HG02884 (cell line): ENCODE results near the gene ANKRD28.
A peak's percentile ranks its signal among the peaks of the same experiment; 100 is the strongest.

ENCODE experiments used
- ATAC-seq: cut with Tn5 transposase; IDR thresholded peaks from one replicate; pipeline ENCODE4 v1.9.1; 2021; ENCODE audit warnings: mild to moderate bottlenecking, moderate library complexity; ENCODE audit not compliant: unreplicated experiment

Gene ANKRD28

DNA sequence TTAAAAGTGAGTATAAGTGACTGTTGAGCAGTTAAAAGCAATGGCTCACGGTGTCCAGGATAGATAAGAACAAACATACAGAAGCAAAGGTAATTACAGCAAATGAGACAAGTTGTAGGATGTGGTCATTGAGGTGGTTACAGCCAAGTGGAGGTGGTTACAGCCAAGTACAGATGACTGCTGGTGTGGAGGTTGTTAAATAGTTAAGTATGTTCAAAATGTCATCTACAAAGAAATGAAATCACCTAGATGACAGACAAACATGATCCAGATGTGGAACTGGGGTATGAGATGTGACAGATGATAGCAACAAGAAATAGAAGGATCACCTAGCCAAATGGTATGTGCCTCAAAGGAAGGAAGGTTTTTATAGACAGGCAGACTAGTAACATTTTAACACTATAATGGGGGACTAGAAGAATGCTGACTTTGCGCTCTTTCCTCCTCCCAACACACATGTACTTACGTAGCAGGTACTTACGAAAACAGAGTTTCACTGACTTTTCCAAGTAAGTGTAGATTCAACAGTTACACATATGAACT, 6.8 kb upstream of the ANKRD28 start:
- no peak for ATAC-seq

DNA sequence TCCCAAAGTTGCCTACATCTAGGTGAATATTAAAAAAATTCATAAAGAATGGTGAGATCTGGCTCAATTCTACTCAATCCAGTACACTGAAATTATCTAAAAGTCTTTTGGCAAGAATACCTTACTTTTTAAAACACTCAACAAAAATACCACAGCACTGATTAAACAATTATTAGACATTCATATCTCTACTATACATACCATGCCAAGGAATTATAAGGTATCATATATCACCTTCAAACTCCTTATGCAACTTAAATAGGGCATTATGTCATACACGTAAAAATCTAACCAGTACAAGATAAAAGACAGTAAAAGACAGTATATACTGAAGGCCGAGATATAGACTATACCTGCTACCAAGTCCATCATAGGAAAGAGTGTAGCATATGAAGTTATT, 6.1 kb upstream of the ANKRD28 start:
- ATAC-seq = no peak

DNA sequence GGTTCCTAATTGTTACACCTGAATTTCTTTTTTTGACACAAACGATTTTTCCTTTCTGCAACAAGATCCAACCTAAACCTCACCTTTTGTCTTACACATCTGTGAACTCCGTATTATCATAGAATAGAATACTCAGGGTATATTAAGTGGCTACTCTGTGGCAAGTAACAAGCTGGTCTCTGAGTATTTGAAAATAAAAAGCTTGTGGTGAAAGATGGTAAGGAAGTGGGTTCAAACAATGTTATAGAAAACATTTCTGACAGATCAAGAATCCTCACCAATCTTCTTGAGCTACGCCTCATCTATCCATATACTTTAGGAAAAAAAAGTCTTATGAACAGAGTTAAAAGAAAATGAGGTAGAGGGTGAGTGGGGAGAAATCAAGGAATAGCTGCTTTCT, 3.5 kb upstream of the ANKRD28 start:
- ATAC-seq = no peak

DNA sequence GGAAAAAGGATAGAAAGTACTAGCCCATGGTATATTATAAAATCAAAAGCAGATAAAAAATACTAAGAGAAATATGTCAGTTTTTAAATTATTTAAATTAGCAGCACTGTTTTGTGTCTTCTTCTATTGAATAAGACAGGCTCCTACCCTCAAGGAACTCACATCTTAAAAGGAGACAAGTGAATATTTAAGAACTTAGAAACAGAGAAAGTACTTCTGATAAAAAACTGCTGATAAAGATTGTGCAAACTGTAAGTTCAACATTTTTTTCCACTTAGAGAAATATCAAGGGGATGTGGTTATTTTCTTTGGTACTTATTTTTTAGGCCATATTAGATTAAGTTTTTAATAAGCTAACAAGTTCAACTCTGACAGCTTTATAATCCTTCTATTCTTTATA, 3.0 kb upstream of the ANKRD28 start:
- ATAC-seq = no peak

DNA sequence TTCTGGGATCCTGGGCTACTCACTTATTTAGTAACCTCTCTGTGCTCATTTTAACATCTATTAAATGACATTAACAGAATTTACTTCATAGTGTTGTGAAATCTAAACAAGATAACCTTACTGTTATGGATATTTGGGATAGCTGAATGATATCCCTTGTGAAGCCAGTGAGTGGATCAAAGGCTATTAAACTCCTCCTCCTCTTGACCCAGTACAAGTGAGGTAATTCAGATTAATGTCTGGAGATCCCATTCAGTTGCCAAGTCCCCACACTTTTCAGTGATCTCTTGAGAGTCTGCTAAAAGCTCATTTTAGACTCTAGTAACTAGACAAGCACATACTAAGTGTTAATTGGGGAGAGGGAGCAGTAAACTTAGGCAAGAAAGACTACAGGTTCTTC, 2.5 kb upstream of the ANKRD28 start:
- ATAC-seq = no peak

- no peak for ATAC-seq
These were observed 910 bp upstream of the ANKRD28 start for GRCh38 chr3:15798533-15799245.

- no peak for ATAC-seq
These were observed 773 bp downstream of the ANKRD28 start for GRCh38 chr3:15796771-15797641.

GRCh38 chr3:15796331-15796730, 1.4 kb downstream of the ANKRD28 start:
- ATAC-seq = no peak

DNA sequence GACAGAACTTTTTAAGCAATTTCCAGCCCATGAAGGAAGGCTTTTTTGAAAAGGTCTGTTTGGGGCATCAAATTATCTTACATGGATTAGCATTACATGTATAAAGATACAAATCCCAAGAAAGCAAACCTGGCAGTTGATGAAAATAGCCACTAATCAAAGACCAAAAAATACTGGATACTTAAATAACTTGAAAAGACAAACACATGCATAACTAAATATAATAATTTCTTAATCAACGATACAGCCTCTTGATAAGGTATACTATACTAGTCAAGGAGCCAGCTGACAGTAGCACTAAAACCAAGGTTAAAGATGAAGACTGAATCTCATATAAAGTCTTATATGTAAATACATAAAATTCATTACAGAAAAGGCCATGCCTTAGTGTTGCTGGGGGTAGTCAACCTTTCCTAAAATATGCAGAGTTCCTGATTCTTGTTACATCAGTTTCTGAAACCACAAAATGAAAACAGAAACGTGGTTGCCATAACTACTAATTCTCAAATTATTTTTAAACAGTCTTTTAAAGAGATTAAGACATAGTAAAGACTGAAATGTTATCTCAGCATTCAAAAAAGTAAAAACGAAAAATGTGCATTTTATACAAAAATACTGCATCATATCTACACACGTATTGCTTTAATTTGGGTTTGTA, 2.0 kb downstream of the ANKRD28 start:
- ATAC-seq = no peak

- ATAC-seq = no peak
These were observed 2.7 kb downstream of the ANKRD28 start for GRCh38 chr3:15794842-15795650.

DNA sequence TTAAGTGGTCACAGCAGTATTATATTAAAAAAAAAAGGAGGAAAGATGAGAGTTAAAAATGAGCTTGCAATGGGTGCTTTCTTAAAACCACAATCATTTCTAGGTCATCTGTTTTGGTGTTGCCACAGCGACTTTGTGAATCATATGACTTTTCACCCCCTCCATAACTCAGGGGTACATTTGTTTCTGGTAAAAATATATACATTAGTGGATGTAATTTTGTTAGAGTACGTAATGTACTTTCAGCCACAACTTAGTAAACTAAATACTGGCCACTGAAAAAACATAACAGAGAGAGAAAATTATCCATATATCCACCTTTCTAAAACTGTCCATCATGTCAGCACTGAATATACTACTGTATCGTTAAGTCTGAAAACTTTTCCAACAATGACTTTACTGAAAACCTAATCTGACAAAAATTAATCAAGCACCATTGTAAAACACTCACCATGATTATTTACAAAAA, 3.4 kb downstream of the ANKRD28 start:
- peak; percentile 43 for ATAC-seq

DNA sequence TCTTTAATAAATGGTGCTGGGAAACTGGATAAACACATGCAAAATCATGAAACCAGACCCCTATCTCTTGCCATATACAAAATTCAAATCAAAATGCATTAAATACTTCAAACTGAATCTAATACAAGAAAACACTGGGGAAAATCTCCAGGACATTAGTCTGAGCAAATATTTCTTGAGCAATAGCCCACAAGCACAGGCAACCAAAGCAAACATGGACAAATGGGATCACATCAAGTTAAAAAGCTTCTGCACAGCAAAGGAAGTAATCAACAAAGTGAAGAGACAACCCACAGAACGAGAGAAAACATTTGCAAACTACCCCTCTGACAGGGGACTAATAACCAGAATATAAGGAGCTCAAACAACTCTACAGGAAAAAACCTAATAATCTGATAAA, 6.3 kb downstream of the ANKRD28 start:
- no peak for ATAC-seq

DNA sequence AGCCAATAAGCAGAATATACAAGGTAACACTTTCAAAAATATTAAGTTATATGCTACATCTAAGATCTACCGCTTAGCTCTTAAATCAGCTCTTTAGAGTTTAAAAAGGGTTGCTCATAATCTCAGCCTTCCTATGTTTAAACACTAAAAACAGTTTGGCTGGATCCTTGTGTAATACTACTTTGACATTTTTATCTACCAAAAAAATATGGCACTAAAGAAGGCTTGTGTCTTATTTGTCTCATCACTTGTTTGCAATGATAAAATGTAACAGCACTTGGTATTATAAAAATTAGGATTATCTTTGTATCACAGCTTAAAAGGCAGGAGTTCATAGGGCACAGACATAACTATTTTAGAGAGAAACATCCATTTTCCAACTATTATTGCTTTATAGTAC, 9.8 kb downstream of the ANKRD28 start:
- no peak for ATAC-seq

DNA sequence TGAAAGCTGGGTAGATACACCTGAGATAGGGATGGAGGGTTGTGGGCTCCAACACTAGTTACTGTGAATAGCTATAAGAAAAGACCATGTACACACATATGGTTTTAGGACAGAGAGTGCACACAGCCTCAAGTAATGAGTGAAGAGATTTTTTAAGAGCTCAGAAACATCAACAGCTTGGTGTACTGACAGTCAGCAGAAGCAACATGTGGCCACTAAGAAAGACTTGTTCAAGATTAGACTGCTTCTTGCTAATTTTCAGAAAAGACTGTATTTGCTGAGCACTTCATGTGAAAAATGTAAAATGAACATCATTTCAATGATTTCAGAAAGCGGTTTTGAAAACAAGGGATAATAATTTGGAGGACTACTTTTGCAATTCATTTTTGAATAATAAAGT, 10.3 kb downstream of the ANKRD28 start:
- ATAC-seq = no peak

DNA sequence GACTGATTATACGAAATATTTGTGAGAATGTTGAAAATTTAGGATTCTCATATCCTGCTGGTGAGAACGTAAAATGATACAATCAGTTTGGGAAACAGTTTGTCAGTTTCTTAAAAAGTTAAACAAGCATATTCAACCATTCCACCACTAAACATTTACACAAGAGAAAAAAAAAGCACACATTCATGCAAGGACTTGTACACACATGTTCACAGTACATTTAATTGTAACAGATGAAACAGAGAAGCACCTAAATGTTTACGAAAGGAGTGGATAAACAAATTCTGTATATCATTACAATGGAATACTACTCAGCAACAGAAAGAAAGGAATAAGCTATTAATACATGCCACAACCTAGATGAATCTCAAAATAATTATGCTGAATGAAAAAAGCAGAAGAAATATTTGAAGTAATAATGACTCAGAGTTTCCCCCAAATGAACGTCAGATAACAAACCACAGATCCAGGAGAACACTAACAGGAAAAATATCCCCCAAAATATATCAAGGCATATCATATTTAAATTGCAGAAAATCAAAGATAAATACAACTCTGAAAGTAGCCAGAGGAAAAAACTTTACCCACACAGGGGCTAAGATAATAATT, 14.3 kb downstream of the ANKRD28 start:
- ATAC-seq = no peak

DNA sequence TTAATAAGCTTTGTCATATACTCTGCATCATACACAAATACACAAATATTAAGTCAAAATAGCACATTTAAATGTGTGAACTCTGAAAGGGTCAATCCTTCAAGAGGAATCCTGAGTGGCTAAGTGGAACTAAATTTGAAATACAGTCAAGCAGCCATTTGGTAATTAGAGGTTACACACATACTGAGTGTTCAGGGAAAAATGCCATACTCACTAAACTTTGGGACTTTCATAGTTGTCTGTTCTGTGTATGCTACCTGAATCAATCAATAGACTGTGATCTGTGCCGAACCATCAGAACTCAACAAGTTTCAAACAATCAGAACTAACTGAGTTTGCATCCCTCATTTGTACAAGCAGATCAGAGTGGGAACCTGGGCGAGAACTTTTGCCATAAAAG, 15.3 kb downstream of the ANKRD28 start:
- ATAC-seq = no peak

DNA sequence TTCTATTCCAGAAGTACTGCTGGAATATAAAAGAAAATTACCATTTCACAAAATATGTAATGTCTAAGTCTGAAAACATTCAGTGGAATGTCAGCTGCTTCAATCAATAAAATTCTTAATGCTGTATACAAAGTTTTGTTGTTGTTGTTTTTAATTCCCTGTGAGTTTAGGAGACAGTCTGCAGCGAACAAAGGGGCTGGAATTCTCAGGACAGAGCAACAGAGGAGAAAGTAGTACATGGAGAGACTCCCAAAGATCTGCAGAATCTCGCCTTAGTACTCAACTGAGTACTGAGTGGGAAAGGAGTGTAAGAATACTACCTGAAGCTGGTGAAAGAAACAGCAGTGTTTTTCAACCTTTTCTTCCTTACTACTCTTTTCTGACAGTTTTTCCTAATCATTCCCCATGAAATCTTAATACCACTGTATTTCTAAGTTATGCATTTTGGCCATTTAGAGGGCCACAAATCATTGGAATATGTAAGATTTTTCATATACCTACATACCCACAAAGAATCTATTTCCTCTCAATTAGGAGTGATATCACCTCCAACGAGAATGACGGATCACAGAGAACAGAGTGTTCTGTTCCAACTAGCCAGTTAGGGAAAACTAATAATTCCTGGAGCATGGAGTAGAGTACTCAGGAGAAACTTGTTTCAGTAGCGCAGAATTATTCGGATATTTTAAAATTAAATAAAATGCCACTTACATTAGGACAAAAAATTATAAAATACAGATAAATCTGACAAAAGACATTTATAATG, 16.0 kb downstream of the ANKRD28 start:
- no peak for ATAC-seq

DNA sequence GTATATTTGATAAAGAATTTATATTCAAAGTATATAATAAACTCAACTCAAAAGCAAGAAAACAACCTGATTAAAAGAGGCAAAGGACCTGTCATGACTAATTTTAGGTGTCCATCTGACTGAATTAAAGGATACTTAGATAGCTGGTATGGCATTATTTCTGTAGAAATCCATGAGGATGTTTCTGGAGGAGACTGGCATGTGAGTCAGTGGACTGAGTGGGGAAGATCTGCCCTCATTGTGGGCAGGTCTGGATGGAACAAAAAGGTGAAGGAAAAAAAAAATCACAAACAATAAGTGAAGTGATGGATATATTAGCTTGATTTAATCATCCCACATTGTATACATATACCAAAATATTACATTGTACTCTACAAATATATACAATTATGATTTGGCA, 16.6 kb downstream of the ANKRD28 start:
- ATAC-seq = no peak

- ATAC-seq = no peak
These were observed 18.7 kb downstream of the ANKRD28 start for GRCh38 chr3:15779111-15779510.
